ENCODE data around the gene AK3. TPM values are rescaled to one million over a fixed set of nuclear protein-coding genes. Genes with fewer than 3 reads are reported as not detected.
A peak's percentile ranks its signal among the peaks of the same experiment; 100 is the strongest.

Gene AK3
- total and polyA plus RNA-seq, 9 of the 15 experiments (the other 6 are each of a cell fraction or from before 2014, with no cell fraction given): 12.2 to 78.6 (median 41.8) TPM

DNA sequence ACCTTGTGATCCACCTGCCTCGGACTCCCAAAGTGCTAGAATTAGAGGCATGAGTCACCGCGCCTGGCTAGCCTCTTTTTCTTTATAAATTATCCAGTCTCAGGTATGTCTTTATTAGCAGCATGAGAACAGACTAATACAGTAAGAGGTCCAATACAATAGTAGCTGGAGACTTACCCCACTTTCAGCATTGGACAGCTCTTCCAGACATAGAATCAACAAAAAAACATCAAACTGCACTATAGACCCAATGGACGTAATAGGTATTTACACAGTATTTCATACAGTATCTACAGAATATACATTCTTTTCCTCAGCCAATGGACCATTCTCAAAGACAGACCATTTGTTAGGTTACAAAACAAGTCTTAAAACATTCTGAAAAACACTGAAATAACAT is 45.6 kb upstream of the AK3 start (continued):
- TF ChIP-seq, protein P1, sequence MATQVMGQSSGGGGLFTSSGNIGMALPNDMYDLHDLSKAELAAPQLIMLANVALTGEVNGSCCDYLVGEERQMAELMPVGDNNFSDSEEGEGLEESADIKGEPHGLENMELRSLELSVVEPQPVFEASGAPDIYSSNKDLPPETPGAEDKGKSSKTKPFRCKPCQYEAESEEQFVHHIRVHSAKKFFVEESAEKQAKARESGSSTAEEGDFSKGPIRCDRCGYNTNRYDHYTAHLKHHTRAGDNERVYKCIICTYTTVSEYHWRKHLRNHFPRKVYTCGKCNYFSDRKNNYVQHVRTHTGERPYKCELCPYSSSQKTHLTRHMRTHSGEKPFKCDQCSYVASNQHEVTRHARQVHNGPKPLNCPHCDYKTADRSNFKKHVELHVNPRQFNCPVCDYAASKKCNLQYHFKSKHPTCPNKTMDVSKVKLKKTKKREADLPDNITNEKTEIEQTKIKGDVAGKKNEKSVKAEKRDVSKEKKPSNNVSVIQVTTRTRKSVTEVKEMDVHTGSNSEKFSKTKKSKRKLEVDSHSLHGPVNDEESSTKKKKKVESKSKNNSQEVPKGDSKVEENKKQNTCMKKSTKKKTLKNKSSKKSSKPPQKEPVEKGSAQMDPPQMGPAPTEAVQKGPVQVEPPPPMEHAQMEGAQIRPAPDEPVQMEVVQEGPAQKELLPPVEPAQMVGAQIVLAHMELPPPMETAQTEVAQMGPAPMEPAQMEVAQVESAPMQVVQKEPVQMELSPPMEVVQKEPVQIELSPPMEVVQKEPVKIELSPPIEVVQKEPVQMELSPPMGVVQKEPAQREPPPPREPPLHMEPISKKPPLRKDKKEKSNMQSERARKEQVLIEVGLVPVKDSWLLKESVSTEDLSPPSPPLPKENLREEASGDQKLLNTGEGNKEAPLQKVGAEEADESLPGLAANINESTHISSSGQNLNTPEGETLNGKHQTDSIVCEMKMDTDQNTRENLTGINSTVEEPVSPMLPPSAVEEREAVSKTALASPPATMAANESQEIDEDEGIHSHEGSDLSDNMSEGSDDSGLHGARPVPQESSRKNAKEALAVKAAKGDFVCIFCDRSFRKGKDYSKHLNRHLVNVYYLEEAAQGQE (IDR thresholded peaks at IDR 0.05; ENCODE audit: borderline replicate concordance): peak; percentile 59
- TF ChIP-seq, protein P1 (CRISPR knock-in tag; IDR thresholded peaks at IDR 0.05; ENCODE audit: low read depth): no peak

DNA sequence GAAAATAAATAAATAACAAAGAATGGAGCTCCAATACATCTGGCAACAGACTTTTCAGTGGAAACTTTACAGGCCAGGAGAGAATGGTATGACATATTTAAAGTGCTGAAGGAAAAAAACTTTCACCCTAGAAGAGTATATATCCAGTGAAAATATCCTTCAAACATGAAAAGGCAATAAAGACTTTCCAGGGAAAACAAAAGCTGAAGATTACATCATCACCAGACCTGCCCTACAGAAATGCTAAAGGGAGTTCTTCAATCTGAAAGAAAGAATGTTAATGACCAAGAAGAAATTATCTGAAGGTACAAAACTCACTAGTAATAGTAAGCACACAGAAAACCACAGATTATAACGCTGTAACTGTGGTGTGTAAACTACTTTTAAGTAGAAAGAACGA is 43.4 kb upstream of the AK3 start:
- intact Hi-C loops (cut with micrococcal nuclease): no loop called here
- 39% methylated on average over 2 of the region's 2 CpGs for WGBS (ENCODE audit: insufficient coverage, low coverage, missing lambda C conversion rate)
- H3K36me3 ChIP-seq (ENCODE audit: control insufficient read depth, insufficient read depth, low read length): no peaks in the 10 kb centered on the region
- H3K79me2 ChIP-seq (ENCODE audit: control insufficient read depth, insufficient read depth, low read length): no peaks in the 10 kb centered on the region
- in situ Hi-C loops (cut with MboI): no loop called here
- H3K4me3 ChIP-seq: no peak overlapping the region
- no peaks in the 10 kb centered on the region for H3K9me1 ChIP-seq (ENCODE audit: control insufficient read depth, insufficient read depth, low read length)
- no peaks in the 10 kb centered on the region; a peak in 1 of 5 replicates for H3K4me1 ChIP-seq (replicated peaks in 1 of 2; ENCODE audit: control insufficient read depth in 2 of 2, insufficient read depth in 2 of 2, low read length in 2 of 2)
- H3K4me2 ChIP-seq (ENCODE audit: insufficient read depth, low read length): no peak overlapping the region
- FAIRE-seq (no peak), ATAC-seq (no peak), DNase-seq (ENCODE audit: extremely low read depth in 1 of 4, low spot score in 3 of 4) (no peak)
- no peak overlapping the region for H3K9ac ChIP-seq (ENCODE audit: insufficient read depth in 1 of 2, low read depth in 2 of 2, low read length in 2 of 2)
- 0 out of 2 replicates have a peak overlapping the region, but pooled peaks have one; percentile 39 for H2AFZ ChIP-seq (ENCODE audit: low read depth, low read length)
- no TSS peak for BruUV-seq (replicated peaks)
- H3K27me3 ChIP-seq (ENCODE audit: control insufficient read depth in 2 of 2, insufficient read depth in 2 of 2, low read length in 2 of 2): no peaks in the 10 kb centered on the region
- POLR2A ChIA-PET: no interaction called here
- CTCF ChIA-PET (ENCODE audit: low intra/inter-chr PET ratio): no interaction called here
- no peaks in the 10 kb centered on the region for H4K20me1 ChIP-seq (replicated peaks; ENCODE audit: control insufficient read depth, insufficient read depth, low read length)
- TF ChIP-seq CEBPG (CRISPR knock-in tag; IDR thresholded peaks at IDR 0.05): no peak
- peak in 1 of 2 experiments; percentile 58; a peak in 2 of 4 replicates for TF ChIP-seq CEBPG (tag; conservative IDR thresholded peaks at IDR 0.05 in 1 of 2, IDR thresholded peaks at IDR 0.05 in 1 of 2)
- TF ChIP-seq, protein P2, sequence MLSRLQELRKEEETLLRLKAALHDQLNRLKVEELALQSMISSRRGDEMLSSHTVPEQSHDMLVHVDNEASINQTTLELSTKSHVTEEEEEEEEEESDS (CRISPR knock-in tag; IDR thresholded peaks at IDR 0.05): no peak
- TF ChIP-seq POLR2H (tag; IDR thresholded peaks at IDR 0.05; ENCODE audit: low read depth): 0 out of 2 replicates have a peak, but pooled peaks have one; percentile 12
- TF ChIP-seq, protein P3, sequence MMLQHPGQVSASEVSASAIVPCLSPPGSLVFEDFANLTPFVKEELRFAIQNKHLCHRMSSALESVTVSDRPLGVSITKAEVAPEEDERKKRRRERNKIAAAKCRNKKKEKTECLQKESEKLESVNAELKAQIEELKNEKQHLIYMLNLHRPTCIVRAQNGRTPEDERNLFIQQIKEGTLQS (IDR thresholded peaks at IDR 0.05): peak; percentile 81
- TF ChIP-seq, protein P3 (CRISPR knock-in tag; conservative IDR thresholded peaks at IDR 0.05): no peak
- TF ChIP-seq L3MBTL2 (IDR thresholded peaks at IDR 0.05): no peak
- no peak overlapping the region for H3K27ac ChIP-seq (ENCODE audit: extremely low read depth, low read depth, low read length)
- no peaks in the 10 kb centered on the region for H3K9me3 ChIP-seq (replicated peaks; ENCODE audit: control insufficient read depth, insufficient read depth, low read depth, low read length)

Measured in K562 (cell line).